PFSK-1 (cell line): ENCODE measurements around the gene SYNJ2.

Experiments used
- FOXP2 ChIP-seq: optimal IDR thresholded peaks from 2 replicates; pipeline ENCODE3; 2011; ENCODE audit warnings: borderline replicate concordance, control low read depth, inconsistent platforms; ENCODE audit not compliant: insufficient read depth; ENCODE audit errors: extremely low read length, extremely low read depth
- POLR2AphosphoS5 ChIP-seq: IDR thresholded peaks from 2 replicates; pipeline ENCODE4 v1.6.1; 2012; ENCODE audit warnings: low read depth, mild to moderate bottlenecking, control low read depth, low read length, moderate library complexity
- SIN3A ChIP-seq: IDR thresholded peaks from 2 replicates; pipeline ENCODE4 v1.6.1; 2012; ENCODE audit warnings: mild to moderate bottlenecking, low read length, moderate library complexity, borderline replicate concordance; ENCODE audit not compliant: insufficient read depth
- TAF1 ChIP-seq: IDR thresholded peaks from 2 replicates; pipeline ENCODE4 v1.6.1; 2012; ENCODE audit warnings: low read length, control low read depth, borderline replicate concordance; ENCODE audit not compliant: insufficient read depth
- TF ChIP-seq, protein P1 (sequence below), 2 experiments: IDR thresholded peaks; 2 replicates each; pipeline versions ENCODE4 v1.6.1 to v1.8.0; 2011 to 2012; ENCODE audit warnings: low read depth in 2 of 2, low read length in 2 of 2, control low read depth in 1 of 2, inconsistent platforms in 1 of 2, mild to moderate bottlenecking in 1 of 2, moderate library complexity in 1 of 2; ENCODE audit not compliant: insufficient read depth in 1 of 2

Gene SYNJ2

DNA sequence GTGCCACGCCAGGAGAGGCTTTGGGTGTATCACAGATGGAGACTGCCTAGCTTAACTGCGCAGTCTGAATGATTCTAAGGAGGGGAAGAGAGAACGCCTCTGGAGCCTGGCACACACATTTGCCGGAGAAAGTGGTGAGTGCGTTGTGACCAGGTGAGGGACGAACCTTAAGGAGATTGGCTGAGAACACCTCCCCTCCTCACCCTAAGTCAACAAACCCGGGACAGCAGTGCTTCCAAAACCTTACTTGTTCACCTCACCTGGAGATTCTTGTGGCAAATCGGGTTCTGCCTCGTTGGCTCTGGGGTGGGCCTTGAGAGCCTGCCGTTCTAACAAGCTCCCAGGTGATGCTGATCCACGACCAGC lies 9.4 kb downstream of the SYNJ2 start:
- TF ChIP-seq FOXP2 (no peak), TAF1 (no peak), POLR2AphosphoS5 (no peak), SIN3A (no peak)
- TF ChIP-seq, protein P1, sequence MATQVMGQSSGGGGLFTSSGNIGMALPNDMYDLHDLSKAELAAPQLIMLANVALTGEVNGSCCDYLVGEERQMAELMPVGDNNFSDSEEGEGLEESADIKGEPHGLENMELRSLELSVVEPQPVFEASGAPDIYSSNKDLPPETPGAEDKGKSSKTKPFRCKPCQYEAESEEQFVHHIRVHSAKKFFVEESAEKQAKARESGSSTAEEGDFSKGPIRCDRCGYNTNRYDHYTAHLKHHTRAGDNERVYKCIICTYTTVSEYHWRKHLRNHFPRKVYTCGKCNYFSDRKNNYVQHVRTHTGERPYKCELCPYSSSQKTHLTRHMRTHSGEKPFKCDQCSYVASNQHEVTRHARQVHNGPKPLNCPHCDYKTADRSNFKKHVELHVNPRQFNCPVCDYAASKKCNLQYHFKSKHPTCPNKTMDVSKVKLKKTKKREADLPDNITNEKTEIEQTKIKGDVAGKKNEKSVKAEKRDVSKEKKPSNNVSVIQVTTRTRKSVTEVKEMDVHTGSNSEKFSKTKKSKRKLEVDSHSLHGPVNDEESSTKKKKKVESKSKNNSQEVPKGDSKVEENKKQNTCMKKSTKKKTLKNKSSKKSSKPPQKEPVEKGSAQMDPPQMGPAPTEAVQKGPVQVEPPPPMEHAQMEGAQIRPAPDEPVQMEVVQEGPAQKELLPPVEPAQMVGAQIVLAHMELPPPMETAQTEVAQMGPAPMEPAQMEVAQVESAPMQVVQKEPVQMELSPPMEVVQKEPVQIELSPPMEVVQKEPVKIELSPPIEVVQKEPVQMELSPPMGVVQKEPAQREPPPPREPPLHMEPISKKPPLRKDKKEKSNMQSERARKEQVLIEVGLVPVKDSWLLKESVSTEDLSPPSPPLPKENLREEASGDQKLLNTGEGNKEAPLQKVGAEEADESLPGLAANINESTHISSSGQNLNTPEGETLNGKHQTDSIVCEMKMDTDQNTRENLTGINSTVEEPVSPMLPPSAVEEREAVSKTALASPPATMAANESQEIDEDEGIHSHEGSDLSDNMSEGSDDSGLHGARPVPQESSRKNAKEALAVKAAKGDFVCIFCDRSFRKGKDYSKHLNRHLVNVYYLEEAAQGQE (IDR thresholded peaks at IDR 0.05; ENCODE audit: insufficient read depth in 1 of 2, low read depth in 2 of 2, low read length in 2 of 2) = no peak

DNA sequence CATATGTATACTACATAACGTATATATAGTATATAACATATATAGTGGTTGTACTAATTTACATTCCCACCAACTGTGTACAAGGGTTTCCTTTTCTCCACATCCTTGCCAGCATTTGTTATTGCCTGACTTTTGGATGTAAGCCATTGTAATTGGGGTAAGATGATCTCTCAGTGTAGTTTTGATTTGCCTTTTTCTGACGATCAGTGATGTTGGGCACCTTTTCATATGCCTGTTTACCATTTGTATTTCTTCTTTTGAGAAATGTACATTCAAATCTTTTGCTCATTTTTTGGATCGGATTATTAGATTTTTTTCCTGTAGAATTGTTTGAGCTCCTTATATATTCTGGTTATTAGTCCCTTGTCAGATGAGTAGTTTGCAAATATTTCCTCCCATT lies 11.4 kb downstream of the SYNJ2 start:
- TF ChIP-seq, protein P1 (IDR thresholded peaks at IDR 0.05; ENCODE audit: insufficient read depth in 1 of 2, low read depth in 2 of 2, low read length in 2 of 2) = no peak
- TF ChIP-seq FOXP2 (no peak), TAF1 (no peak), SIN3A (no peak), POLR2AphosphoS5 (no peak)

DNA sequence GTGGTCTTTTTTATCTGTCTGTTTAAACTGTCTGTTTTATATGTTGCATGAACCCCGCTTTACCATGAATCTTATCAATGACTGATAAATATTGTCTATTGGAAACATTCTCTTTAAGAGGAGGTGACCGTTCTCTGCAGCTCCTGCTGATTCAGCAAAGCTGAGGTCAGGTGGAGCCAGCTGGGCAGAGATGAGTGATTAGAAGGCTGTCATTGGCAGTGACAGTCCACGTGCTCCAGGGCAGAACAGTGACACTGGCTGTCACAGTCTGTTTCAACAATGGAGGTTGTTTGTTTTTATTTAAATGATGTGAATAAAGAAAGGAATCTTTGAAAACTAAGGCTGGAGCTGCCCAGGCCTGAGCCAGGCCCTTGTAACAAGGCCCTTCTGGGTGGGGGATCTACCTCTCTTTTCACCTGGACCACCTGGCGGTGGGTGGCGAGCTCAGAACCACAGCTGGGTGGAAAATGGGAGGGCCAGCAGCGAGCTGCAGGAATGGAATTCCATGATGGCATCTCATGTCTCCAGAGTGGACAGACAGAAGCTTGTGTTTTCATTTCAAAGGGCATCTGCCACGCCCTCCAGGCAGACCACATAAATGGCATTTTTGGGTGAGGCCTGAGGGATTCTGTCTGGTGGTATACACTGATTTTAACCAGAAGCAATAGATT lies 12.6 kb downstream of the SYNJ2 start:
- no peak for TF ChIP-seq FOXP2

DNA sequence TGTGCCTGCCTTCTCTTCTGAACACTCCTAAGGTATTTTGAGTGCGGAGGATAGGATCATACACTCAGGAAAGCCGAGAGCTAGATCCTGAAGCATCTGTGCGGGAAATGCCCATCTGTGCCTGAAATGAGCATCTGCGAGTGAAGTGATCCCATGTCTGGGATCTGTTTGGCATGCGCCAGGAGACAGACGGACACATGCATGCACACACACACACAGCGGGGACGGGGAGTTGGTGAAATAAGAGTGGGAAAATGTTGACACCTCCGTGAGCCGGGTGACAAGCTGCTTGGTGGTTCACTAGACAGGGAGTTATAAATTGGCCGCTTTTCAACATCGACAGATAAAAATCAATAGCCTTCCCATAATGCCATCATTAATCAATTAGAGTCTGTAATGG lies 13.8 kb downstream of the SYNJ2 start:
- TF ChIP-seq FOXP2 (no peak), POLR2AphosphoS5 (no peak), TAF1 (no peak), SIN3A (no peak)
- TF ChIP-seq, protein P1 (IDR thresholded peaks at IDR 0.05; ENCODE audit: insufficient read depth in 1 of 2, low read depth in 2 of 2, low read length in 2 of 2) = no peak

DNA sequence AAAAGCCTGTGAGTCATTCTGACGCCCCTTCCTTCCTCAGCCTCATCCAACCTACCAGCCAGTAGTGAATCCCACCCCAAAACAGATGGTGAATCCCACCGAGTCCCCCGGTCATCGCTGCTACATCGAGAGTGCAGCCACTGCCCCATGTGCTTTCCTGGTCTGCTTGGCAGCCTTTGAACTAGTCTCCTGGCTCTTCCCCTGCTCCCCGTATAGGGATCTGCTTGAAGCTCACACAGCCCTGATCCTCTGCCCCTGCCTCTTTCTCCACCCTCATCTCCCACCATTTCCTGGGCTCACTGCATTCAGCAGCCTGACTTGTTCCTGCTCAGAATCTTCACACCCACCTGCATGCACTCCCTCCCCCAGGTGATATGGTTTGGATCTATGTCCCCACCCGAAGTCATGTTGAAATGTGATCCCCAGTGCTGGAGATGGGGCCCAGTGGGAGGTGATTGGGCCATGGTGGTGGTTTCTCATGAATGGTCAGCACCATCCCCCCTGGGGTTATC lies 14.6 kb downstream of the SYNJ2 start:
- TF ChIP-seq SIN3A = no peak
- TF ChIP-seq, protein P1 (IDR thresholded peaks at IDR 0.05; ENCODE audit: insufficient read depth in 1 of 2, low read depth in 2 of 2, low read length in 2 of 2) = no peak
- TF ChIP-seq POLR2AphosphoS5 = no peak
- no peak for TF ChIP-seq FOXP2
- no peak for TF ChIP-seq TAF1
